OCI-LY1 (cell line): ENCODE measurements around the gene AKAP13.

Source experiments
- H2AFZ ChIP-seq: fragments of 200-600 bp; sonication (generic), shearing (Covaris generic); 2 replicates; pipeline ENCODE4 v1.6.0; 2014; ENCODE audit warnings: antibody characterized with exemption, mild to moderate bottlenecking, low read length
- H3F3A ChIP-seq: fragments of 200-600 bp; sonication (generic), shearing (Covaris generic); 2 replicates; pipeline ENCODE4 v1.6.0; 2014; ENCODE audit warnings: mild to moderate bottlenecking, antibody characterized with exemption, low read length, moderate library complexity; ENCODE audit not compliant: insufficient read depth
- H3K27ac ChIP-seq: fragments of 200-600 bp; sonication (generic); 2 replicates; pipeline ENCODE4 v1.5.1; 2014; ENCODE audit warnings: low read length, mixed run types, mild to moderate bottlenecking, low read depth; ENCODE audit not compliant: poor library complexity, severe bottlenecking
- H3K27me3 ChIP-seq: fragments of 200-600 bp; sonication (generic); 2 replicates; pipeline ENCODE4 v1.6.0; 2014; ENCODE audit warnings: antibody characterized with exemption, mild to moderate bottlenecking, low read length, moderate library complexity; ENCODE audit not compliant: insufficient read depth
- H3K36me3 ChIP-seq: fragments of 200-600 bp; sonication (generic); 2 replicates; pipeline ENCODE4 v1.6.1; 2014; ENCODE audit warnings: mild to moderate bottlenecking, antibody characterized with exemption, low read length, moderate library complexity, mixed read lengths; ENCODE audit not compliant: insufficient read depth
- H3K4me1 ChIP-seq: fragments of 200-600 bp; sonication (generic); 2 replicates; pipeline ENCODE4 v1.5.1; 2014; ENCODE audit warnings: mild to moderate bottlenecking, low read length, moderate library complexity; ENCODE audit not compliant: insufficient read depth, severe bottlenecking
- H3K4me2 ChIP-seq: fragments of 200-600 bp; sonication (generic), shearing (Covaris generic); 2 replicates; pipeline ENCODE4 v1.6.1; 2014; ENCODE audit warnings: low read length
- H3K4me3 ChIP-seq: fragments of 200-600 bp; sonication (generic); 2 replicates; pipeline ENCODE4 v1.5.1; 2014; ENCODE audit warnings: low read length, low read depth, mild to moderate bottlenecking, mixed read lengths; ENCODE audit not compliant: poor library complexity, severe bottlenecking
- H3K79me2 ChIP-seq: fragments of 200-600 bp; shearing (Covaris generic); 2 replicates; pipeline ENCODE4 v1.6.1; 2016; ENCODE audit warnings: mixed run types, low read length, mixed read lengths; ENCODE audit not compliant: insufficient read depth
- H3K9ac ChIP-seq: fragments of 200-600 bp; sonication (generic), shearing (Covaris generic); 2 replicates; pipeline ENCODE4 v1.6.1; 2014; ENCODE audit warnings: mild to moderate bottlenecking, low read length, mixed read lengths
- H3K9me2 ChIP-seq: fragments of 200-600 bp; sonication (generic), shearing (Covaris generic); 2 replicates; pipeline ENCODE4 v1.6.1; 2014; ENCODE audit warnings: low read depth, mild to moderate bottlenecking, low read length, mixed read lengths
- H3K9me3 ChIP-seq: fragments of 200-600 bp; shearing (Covaris generic); 2 replicates; pipeline ENCODE4 v1.6.1; 2014; ENCODE audit warnings: low read length, mixed read lengths
- H4K20me1 ChIP-seq: fragments of 200-600 bp; sonication (generic), shearing (Covaris generic); 2 replicates; pipeline ENCODE4 v1.6.0; 2016; ENCODE audit warnings: mild to moderate bottlenecking, low read length; ENCODE audit not compliant: insufficient read depth
- CTCF ChIP-seq: fragments of 200-600 bp; sonication (generic), shearing (Covaris generic); IDR thresholded peaks from 2 replicates; pipeline ENCODE4 v1.5.1; 2017; ENCODE audit warnings: mild to moderate bottlenecking, antibody characterized with exemption, low read length, moderate library complexity, mixed read lengths
- EZH2 ChIP-seq: fragments of 200-600 bp; sonication (generic), shearing (Covaris generic); IDR thresholded peaks from 2 replicates; pipeline ENCODE4 v1.8.0; 2017; ENCODE audit warnings: borderline replicate concordance, mixed run types, mild to moderate bottlenecking, antibody characterized with exemption, low read length, moderate library complexity, mixed read lengths

Gene AKAP13

DNA sequence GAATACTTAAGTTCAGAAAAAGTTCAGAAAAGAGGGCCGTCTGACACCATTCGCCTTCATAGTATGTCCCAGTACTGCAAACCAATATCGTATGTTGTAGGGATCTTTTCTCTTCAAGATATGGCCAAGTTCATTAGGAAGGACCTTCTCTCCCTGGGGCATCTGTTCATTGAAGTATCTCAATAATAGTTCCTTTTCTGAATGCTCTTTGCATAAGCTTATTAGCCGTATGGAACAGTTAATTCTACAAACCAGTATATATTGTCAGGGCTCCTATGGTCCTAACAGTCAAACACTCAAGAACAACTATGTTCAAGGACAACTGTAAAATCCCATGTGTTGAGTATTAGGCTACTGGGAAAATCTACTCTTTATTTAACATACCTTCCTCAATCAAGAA, 211.2 kb downstream of the AKAP13 start:
- Histone ChIP-seq H3K36me3 (peaks cover 58% of the 10 kb centered on the region), H3F3A (no peaks in the 10 kb centered on the region), H2AFZ (no peak overlapping the region), H3K27me3 (no peaks in the 10 kb centered on the region), H3K79me2 (0 out of 2 replicates have a peak, but pooled peaks cover 16% of the 10 kb centered on the region), H3K4me3 (no peak overlapping the region), H4K20me1 (no peaks in the 10 kb centered on the region), H3K4me2 (no peak overlapping the region), H3K9ac (no peak overlapping the region), H3K27ac (no peak overlapping the region), H3K4me1 (peaks cover 14% of the 10 kb centered on the region), H3K9me3 (no peaks in the 10 kb centered on the region), H3K9me2 (no peaks in the 10 kb centered on the region)
- TF ChIP-seq CTCF (no peak), EZH2 (no peak)

DNA sequence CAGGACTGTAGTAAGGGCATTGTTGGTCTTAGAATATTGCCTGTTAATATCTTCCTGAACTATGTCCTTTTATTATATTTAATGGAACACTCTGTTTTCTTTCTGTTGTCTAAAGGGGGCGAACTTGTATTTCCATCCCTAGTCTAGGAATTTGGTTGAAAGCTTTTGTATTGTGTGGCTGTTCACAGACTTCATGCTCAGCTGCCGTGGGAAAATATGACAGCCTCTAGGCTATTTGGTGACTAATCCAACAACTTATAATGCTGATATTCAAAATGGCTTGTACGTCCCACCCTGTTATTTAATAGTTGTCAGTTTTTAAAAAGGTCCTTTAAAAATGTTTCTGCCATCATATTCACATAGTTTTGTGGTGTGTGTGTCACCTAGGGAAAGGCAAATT, 211.7 kb downstream of the AKAP13 start:
- Histone ChIP-seq H4K20me1 (no peaks in the 10 kb centered on the region), H3K4me1 (peaks cover 15% of the 10 kb centered on the region), H3F3A (no peaks in the 10 kb centered on the region), H3K27me3 (no peaks in the 10 kb centered on the region), H3K9me3 (no peaks in the 10 kb centered on the region), H3K36me3 (peaks cover 52% of the 10 kb centered on the region), H3K4me3 (no peak overlapping the region), H2AFZ (no peak overlapping the region), H3K9me2 (no peaks in the 10 kb centered on the region), H3K79me2 (peaks cover 22% of the 10 kb centered on the region; the same call in 1 of the 2 replicates), H3K27ac (no peak overlapping the region), H3K9ac (no peak overlapping the region), H3K4me2 (no peak overlapping the region)
- no peak for TF ChIP-seq EZH2

DNA sequence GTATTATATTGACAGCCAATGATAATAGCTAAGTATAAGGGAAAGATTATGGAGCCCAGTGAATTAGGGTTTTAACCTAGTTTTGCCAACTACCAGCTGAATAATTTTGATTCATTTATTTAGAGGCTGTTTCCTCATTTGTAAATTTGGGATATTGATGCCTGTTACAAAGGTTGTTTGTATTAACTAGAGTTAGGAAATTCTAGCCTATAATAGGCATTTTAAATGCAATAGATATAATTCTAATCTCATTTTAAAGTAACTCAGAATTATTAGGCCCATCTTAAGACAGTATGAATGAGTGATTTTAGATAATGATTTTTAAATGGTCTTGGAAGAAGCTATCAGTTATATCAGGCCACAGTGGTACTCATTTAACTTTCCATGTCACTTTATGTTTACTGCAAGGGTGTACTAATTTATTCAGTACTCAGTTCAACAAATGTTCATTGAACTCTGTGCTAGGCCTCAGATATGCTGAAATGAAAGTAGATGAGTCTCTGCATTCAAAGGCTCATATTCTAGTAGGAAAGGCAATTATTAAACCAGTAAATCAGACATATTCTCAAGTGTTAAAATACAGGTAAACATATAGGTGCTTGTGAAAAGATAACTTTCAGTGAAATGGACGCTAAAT, 213.5 kb downstream of the AKAP13 start:
- Histone ChIP-seq H4K20me1 (no peaks in the 10 kb centered on the region), H3K9me3 (no peaks in the 10 kb centered on the region), H3K9ac (no peak overlapping the region), H3K4me1 (peaks cover 17% of the 10 kb centered on the region), H3K79me2 (peaks cover 24% of the 10 kb centered on the region; the same call in 1 of the 2 replicates), H3K36me3 (peaks cover 46% of the 10 kb centered on the region; the same call in 1 of the 2 replicates), H3K9me2 (no peaks in the 10 kb centered on the region), H3K4me2 (no peak overlapping the region), H3K27me3 (no peaks in the 10 kb centered on the region), H2AFZ (no peak overlapping the region), H3K27ac (no peak overlapping the region), H3F3A (no peaks in the 10 kb centered on the region), H3K4me3 (no peak overlapping the region)
- TF ChIP-seq EZH2 = no peak
- TF ChIP-seq CTCF = no peak
